ENCODE measurements around the gene KIF21B.

- TF ChIP-seq GATA2 (IDR thresholded peaks at IDR 0.05; ENCODE audit: low read depth, low read length), result no peak
- no peak for TF ChIP-seq GATA3 (IDR thresholded peaks at IDR 0.05; ENCODE audit: low read depth, low read length)
These were observed 69.1 kb downstream of the KIF21B start for GRCh38 chr1:200954434-200954833.

All from SH-SY5Y (cell line).